ENCODE measurements around the gene POR. TPM values are rescaled to one million over a fixed set of nuclear protein-coding genes. Genes with fewer than 3 reads are reported as not detected.

POR gene
- total and polyA plus RNA-seq, 2 experiments from 2014 or later = 106 to 220 TPM

DNA sequence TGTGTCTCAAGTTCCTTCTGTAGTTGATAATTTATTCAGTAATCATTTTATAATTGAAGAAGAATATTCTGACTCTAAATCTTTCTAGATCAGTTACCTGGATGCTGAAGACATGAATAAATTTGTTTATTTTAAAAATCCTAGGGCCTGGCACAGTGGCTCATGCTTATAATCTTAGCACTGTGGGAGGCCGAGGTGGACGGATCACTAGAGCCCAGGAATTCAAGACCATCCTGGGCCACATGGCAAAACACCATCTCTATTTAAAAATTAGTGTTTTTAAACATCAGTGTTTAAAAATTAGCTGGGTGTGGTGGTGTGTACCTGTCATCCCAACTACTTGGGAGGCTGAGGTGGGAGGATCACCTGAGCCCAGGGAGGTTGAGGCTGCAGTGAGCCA lies 9.3 kb downstream of the POR start:
- H3K27ac ChIP-seq = no peak overlapping the region
- H3K9me3 ChIP-seq (ENCODE audit: low read depth) = no peaks in the 10 kb centered on the region
- no peaks in the 10 kb centered on the region for H3K9me2 ChIP-seq (replicated peaks; ENCODE audit: insufficient read depth)
- H3K4me1 ChIP-seq (ENCODE audit: insufficient read depth) = peaks cover 8% of the 10 kb centered on the region
- peaks cover 19% of the 10 kb centered on the region for H4K20me1 ChIP-seq (ENCODE audit: insufficient read depth, poor library complexity, severe bottlenecking)
- H3K36me3 ChIP-seq (replicated peaks; ENCODE audit: insufficient read depth, low read depth) = no peaks in the 10 kb centered on the region
- DNase-seq (ENCODE audit: low spot score) = no peak
- H2AFZ ChIP-seq = no peak overlapping the region
- no peak overlapping the region for H3K4me3 ChIP-seq
- TF ChIP-seq EZH2phosphoT487 (IDR thresholded peaks at IDR 0.05; ENCODE audit: low read depth, severe bottlenecking, unreplicated experiment) (no peak), EZH2 (IDR thresholded peaks at IDR 0.05; ENCODE audit: borderline replicate concordance) (no peak)
- TF ChIP-seq, protein P1, sequence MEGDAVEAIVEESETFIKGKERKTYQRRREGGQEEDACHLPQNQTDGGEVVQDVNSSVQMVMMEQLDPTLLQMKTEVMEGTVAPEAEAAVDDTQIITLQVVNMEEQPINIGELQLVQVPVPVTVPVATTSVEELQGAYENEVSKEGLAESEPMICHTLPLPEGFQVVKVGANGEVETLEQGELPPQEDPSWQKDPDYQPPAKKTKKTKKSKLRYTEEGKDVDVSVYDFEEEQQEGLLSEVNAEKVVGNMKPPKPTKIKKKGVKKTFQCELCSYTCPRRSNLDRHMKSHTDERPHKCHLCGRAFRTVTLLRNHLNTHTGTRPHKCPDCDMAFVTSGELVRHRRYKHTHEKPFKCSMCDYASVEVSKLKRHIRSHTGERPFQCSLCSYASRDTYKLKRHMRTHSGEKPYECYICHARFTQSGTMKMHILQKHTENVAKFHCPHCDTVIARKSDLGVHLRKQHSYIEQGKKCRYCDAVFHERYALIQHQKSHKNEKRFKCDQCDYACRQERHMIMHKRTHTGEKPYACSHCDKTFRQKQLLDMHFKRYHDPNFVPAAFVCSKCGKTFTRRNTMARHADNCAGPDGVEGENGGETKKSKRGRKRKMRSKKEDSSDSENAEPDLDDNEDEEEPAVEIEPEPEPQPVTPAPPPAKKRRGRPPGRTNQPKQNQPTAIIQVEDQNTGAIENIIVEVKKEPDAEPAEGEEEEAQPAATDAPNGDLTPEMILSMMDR (IDR thresholded peaks at IDR 0.05; ENCODE audit: poor library complexity) = no peak
- no peaks in the 10 kb centered on the region for H3K27me3 ChIP-seq
- 89% methylated on average over 2 of the region's 2 CpGs for WGBS (ENCODE audit: low lambda C conversion rate, missing lambda C conversion rate)
- H3K79me2 ChIP-seq = peaks cover 96% of the 10 kb centered on the region
- H3K4me2 ChIP-seq = no peak overlapping the region

DNA sequence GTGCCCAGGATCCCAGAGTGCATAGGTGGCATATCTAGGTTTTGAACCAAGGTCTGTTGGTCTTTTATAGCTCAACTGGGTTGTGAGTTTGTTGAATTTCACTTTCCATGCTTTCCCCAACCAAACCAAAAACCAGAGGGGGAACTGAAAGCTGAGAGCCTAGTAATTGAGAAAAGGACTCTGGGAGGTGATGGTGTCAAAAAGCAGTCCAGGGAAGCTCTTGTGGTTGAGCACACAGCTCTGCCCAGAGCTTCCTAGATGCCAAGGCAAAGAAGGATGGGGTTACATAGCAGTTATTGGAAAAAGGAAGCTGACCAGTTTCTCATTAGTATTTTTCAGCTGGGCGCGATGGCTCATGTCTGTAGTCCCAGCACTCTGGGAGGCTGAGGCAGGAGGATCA lies 9.9 kb downstream of the POR start:
- Histone ChIP-seq H3K4me2 (no peak overlapping the region), H3K79me2 (peaks cover 96% of the 10 kb centered on the region), H3K27me3 (no peaks in the 10 kb centered on the region), H3K27ac (no peak overlapping the region), H3K4me1 (ENCODE audit: insufficient read depth) (peaks cover 7% of the 10 kb centered on the region), H3K9me3 (ENCODE audit: low read depth) (no peaks in the 10 kb centered on the region), H3K4me3 (no peak overlapping the region), H4K20me1 (ENCODE audit: insufficient read depth, poor library complexity, severe bottlenecking) (peaks cover 19% of the 10 kb centered on the region), H3K9me2 (replicated peaks; ENCODE audit: insufficient read depth) (no peaks in the 10 kb centered on the region), H3K36me3 (replicated peaks; ENCODE audit: insufficient read depth, low read depth) (no peaks in the 10 kb centered on the region), H2AFZ (no peak overlapping the region)
- 100% methylated on average over 2 of the region's 2 CpGs for WGBS (ENCODE audit: low lambda C conversion rate, missing lambda C conversion rate)
- no peak for DNase-seq (ENCODE audit: low spot score)
- TF ChIP-seq EZH2 (IDR thresholded peaks at IDR 0.05; ENCODE audit: borderline replicate concordance) (no peak), EZH2phosphoT487 (IDR thresholded peaks at IDR 0.05; ENCODE audit: low read depth, severe bottlenecking, unreplicated experiment) (no peak)
- TF ChIP-seq, protein P1 (IDR thresholded peaks at IDR 0.05; ENCODE audit: poor library complexity) = no peak

DNA sequence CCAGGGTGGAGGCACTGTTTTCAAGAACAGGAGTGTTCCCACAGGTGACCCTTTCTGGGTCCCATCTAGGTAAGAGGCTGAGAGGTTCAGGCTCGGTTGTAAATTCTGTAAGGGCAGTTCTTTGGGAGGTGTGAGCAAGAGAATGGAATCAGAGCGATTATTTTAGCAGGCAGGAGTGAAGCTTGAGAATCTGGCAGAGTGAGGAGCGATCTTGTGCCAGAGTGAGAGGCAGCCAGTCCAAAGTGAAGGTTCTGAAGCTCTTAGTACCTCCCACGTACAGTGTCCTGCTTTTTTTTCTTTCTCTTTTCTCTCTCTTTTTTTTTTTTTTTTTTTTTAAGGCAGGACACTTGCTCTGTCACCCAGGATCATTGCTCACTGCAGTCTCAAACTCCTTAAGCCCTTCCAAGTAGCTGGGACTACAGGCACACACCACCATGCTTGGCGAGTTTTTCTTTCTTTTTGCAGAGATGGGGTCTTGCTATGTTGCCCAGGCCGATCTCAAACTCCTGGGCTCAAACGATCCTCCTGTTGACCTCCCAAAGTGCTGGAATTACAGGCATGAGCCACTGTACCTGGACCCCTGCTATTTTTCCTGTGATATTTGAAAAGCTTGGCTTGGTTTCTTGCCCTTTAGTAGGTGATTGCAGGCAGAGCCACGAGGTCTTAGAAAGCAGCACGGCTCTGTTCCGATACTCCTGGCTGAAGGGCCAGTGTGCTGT lies 10.9 kb downstream of the POR start:
- no peaks in the 10 kb centered on the region for H3K27me3 ChIP-seq
- peaks cover 100% of the 10 kb centered on the region for H3K79me2 ChIP-seq
- no peaks in the 10 kb centered on the region for H3K9me2 ChIP-seq (replicated peaks; ENCODE audit: insufficient read depth)
- WGBS (ENCODE audit: low lambda C conversion rate, missing lambda C conversion rate) = 92% methylated on average over 10 of the region's 10 CpGs
- no peak overlapping the region for H3K4me3 ChIP-seq
- H3K9me3 ChIP-seq (ENCODE audit: low read depth) = no peaks in the 10 kb centered on the region
- peaks cover 3% of the 10 kb centered on the region for H3K4me1 ChIP-seq (ENCODE audit: insufficient read depth)
- TF ChIP-seq EZH2phosphoT487 (IDR thresholded peaks at IDR 0.05; ENCODE audit: low read depth, severe bottlenecking, unreplicated experiment) = no peak
- TF ChIP-seq, protein P1 (IDR thresholded peaks at IDR 0.05; ENCODE audit: poor library complexity) = no peak
- no peak for TF ChIP-seq EZH2 (IDR thresholded peaks at IDR 0.05; ENCODE audit: borderline replicate concordance)
- H4K20me1 ChIP-seq (ENCODE audit: insufficient read depth, poor library complexity, severe bottlenecking) = peaks cover 19% of the 10 kb centered on the region
- DNase-seq (ENCODE audit: low spot score) = no peak
- no peak overlapping the region for H3K27ac ChIP-seq
- no peak overlapping the region for H2AFZ ChIP-seq
- no peak overlapping the region for H3K4me2 ChIP-seq
- H3K36me3 ChIP-seq (replicated peaks; ENCODE audit: insufficient read depth, low read depth) = no peaks in the 10 kb centered on the region
